COLO668 (cell line): Measurements from ENCODE around the gene ZNF316.
"Not testable (repeated sequence)": the region's sequence is repeated elsewhere in the genome, so short reads cannot be mapped to it uniquely, and the experiment has no call there.

Experiments used
- DNase-seq: peaks from one replicate; lab custom pipeline; 2025; ENCODE audit not compliant: unreplicated experiment; lab: John Stamatoyannopoulos, UW

The ZNF316 gene

DNA sequence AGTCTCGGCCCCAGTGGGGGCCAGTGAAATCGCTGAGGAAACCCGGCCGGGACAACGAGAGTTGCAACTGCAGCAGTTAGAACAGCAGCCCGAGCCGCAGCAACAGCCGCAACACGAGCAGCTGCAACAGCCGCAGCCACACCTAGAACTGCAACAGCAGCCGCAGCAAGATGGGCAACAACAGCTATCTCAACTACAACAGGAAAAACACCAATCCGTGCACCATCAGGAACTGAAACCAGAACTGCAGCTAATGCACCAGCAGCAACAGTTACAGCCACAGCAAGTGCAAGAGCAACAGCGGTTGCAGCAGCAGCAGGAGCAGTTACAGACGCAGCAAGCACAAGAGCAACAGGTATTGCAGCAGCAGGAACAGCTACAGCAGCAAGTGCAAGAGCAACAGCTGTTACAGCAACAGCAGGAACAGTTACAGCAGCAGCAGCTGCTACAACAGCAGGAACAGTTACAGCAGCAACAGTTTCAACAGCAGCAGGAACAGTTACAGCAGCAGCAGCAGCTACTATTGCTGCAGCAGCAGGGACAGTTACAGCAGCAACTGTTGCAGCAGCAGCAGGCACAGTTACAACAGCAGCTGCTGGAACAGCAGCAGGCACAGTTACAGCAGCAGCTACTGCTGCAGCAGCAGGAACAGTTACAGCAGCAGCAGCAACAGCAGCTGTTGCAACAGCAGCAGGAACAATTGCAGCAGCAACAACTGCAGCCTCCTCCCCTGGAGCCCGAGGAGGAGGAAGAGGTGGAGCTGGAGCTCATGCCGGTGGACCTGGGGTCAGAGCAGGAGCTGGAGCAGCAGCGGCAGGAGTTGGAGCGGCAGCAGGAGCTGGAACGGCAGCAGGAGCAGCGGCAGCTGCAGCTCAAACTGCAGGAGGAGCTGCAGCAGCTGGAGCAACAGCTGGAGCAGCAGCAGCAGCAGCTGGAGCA is 15.7 kb upstream of the ZNF316 start:
- DNase-seq: no peak

DNA sequence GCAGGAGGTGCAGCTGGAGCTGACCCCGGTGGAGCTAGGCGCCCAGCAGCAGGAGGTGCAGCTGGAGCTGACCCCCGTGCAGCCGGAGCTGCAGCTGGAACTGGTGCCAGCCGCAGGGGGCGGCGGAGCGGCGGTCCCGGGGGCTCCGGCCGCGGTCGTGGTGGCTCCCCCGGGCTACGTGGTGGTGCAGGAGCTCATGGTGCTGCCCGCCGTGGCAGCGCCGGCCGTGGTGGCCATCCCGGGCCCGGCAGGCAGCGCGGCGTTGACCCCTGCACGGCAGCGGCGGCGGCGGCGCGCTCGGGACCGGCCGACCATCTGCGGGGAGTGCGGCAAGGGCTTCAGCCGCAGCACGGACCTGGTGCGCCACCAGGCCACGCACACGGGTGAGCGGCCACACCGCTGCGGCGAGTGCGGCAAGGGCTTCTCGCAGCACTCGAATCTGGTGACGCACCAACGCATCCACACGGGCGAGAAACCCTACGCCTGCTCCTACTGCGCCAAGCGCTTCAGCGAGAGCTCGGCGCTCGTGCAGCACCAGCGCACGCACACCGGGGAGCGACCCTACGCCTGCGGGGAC is 14.9 kb upstream of the ZNF316 start:
- no peak for DNase-seq

DNA sequence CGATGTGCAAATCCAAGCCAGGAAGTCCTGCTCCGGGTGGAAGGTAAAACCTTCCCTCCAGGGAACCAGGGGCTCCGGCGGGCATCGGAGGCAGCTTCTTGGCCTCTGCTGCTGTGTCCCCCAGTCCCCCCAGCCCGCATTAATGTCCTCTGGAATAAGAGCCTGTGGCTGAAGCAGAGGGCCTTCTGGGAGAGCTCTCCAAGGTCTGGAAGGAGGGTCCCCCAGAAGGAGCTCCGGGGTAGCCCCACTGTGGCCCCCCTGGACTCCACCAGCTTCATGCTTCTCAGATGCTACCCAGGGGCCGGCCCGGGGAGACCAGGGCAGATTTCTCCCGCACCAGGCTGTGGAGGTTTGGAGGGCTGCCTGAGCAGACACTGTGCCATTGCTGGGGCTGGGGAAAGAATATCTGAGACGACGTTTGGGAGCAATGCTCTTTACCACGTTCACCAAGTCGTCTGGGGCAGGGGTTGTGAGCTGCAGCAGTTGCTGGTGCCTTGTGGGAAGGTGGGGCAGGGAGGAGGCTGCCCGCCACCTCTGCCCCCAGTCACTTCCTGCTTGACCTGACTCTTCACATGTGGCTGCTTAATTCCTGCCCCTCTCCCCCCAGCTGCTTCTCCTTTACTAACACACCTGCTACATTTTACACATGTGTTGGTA is 13.4 kb upstream of the ZNF316 start:
- DNase-seq: no peak

DNA sequence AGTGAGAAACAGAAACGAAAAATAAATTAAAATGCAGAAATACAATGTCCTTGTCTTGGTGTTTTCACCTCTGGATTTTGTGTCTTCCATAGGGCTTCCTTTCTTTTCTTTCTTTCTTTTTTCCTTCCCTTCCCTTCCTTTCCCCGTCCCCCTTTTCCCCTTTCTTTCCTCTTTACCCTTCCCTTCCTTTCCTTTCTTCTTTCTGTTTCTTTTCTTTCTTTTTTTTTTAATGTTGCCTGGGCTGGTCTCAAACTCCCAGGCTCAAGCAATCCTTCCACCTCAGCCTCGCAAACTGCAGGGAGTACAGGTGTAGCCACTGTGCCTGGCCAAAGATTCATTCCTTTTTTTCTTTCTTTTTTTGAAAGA is 12.9 kb upstream of the ZNF316 start:
- no peak for DNase-seq

DNA sequence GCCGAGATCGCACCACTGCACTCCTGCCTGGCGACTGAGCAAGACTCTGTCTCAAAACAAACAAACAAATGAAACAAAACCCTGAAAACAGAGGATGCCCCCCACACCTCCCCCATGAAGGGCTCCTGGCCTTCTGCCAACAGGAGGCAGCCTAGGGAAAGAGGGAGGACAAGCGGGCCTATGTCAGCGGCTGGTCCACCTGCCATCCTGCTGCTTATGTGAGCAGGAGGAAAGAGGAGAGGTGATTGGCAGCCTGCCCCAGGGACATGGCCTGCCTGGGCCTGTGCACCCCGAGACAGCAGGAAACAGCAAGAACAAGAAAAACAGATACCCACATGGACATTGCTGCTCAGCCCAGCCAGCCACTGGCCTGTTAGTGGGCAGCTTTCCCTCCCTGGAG is 9.1 kb upstream of the ZNF316 start:
- DNase-seq: peak; percentile 68

DNA sequence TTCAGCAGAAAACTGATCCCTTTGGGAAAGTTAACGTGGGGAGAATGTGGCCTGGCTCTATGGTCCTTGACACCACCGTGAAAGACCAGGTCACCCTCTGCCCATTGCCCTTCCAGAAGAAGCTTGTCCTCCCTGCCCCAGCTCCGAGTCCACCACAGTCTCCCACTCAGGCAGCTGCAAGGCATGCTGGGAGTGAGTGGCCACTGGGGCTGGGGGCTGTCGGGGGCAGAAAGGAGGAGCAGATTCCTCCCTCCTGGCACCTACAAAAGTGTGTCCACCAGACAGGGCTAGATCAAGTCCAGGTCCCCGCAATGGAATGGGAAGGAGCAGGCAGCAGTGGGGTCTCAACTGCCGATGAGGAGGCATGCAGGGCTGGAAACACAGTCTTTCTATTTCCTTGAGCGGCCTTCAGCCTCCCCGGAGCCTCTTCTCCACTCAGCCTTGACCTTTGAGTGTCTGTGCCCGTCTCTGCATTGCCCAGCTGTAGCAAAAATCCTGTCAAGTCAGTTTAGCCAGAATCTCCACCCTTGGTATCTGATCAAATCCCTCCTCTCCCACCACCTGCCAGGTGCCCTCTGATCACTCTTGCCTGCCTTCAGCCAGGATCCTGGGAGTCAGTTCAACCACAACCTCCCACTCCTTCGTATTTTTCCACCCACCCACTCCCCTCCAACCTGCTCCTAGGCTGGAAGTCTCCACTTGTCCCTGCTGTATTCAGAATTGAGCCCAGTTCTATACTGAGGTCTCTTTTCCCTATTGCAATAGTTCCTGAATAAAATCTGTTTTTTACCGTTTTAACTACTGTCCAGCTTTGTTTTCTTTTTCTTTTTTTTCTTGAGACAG is 6.9 kb upstream of the ZNF316 start:
- no peak for DNase-seq

DNA sequence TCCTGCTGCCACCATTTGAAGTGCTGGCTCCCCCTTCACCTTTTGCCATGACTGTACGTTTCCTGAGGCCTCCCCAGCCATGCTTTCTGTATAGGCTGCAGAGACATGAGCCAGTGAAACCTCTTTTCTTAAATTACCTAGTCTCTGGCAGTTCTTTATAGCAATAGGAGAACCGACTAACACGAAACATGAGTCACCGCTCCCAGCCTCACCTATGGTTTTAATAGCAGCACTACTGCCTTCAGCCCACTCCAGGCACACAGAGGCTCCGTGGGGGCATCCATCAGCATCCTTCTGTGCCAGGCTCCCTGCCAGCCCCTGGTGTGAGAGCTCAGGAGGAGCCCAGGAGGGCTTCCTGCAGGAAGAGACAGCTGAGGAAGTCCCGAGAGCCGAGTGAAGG is 5.5 kb upstream of the ZNF316 start:
- no peak for DNase-seq

DNA sequence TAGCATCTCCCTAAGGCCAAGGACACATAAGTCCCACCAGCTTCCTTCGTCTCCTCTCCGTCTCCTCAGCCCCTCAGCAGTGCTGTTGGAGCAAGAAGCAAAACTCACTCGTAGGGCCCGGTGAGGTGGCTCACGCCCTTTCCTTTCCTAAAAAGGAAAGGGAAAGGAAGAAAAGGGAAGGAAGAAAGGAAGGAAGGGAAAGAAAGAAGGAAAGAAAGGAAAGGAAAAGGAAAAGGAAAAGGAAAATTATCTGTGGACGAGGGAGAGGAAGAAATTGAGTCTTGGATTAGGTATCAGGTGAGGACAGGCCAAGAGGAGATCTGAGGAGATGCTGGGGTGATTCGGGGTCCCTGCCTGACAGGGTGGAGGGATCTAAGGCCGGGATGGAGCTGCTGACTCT is 3.1 kb upstream of the ZNF316 start:
- DNase-seq: no peak

DNA sequence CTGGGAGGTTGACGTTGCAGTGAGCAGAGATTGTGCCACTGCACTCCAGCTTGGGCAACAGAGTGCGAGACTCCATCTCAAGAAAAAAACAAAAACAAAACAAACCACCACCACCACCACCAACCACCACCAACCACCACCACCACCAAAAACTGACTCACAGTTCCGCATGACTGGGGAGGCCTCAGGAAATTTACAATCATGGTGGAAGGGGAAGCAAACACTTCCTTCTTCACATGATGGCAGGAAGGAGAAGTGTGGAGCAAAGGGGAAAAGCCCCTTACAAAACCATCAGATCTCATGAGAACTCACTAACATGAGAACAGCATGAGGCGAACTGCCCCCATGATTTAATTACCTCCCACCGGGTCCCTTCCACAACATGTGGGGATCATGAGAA is 2.1 kb upstream of the ZNF316 start:
- DNase-seq: not testable (repeated sequence)

DNA sequence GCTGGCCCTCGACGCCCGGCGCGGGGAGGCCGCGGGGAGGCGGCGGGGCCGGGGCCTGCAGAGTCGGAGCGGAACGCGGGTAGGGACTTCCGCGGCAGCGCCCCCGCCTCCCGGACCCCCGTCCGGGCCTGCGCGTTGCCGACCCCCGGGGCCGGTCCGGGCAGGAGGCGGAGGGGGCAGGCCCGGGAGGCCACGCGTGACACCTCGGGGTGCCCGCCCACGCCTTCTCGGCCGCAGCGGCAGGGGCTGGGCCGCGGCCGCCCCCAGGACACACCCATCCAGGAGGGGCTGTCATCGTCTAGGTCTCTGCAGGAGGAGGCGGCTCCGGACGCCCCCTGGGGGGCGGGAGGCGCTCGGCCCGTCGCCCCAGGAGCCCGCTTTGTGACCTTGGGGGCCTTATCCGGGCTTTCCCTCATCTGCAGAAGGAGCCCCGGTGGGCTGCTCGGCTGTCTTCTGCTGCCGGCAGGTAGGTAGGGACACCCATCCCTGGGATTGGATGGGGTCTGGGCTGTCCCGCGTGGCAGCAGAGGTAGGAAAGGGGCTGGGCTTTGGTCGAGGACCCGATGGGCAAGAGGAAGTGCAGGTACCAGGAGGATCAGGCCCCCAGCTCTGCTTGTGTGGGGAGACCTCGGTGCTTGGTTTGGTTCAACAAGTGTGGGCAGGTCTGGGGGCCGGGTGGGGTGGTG is 569 bp downstream of the ZNF316 start:
- DNase-seq: peak; percentile 64

DNA sequence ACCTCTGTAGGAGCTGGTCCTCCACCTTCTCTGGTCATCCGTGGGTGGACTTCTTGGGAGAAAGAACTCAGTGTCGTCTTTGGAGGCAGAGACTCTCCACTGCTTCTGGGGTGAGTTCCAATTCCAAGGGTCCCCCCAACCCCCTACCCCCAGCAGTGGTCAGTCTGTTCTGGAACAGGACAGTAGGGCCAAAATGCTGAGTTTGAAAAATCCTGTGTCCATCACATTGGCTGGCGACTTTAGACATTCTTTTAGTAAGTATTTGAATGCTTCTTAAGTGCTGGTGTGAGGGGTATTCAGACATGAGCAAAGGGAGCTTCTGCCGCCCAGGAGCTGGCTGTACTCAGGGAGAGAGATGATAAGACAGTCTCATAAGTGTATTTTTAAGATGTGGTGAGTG is 1.9 kb downstream of the ZNF316 start:
- no peak for DNase-seq

DNA sequence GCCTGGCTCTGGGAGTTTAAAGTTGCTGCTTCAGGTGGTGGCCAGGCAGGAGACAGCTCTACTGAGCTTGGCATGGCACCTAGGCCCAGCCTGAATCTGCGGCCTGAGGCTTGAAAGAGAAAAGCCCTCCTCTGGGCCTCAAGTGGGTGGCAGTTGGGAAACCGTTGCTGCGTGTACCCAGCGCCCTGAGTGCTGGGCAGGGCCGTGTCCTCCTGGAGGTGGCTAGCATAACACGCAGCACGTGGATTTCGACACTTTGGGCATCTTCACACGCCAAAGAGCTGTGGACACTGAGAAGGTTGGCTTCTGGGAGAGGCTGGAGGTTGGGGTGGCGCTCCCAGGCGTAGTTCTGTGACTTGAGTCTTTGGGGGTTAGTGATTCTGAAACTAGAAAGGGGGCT is 2.5 kb downstream of the ZNF316 start:
- DNase-seq: no peak

DNA sequence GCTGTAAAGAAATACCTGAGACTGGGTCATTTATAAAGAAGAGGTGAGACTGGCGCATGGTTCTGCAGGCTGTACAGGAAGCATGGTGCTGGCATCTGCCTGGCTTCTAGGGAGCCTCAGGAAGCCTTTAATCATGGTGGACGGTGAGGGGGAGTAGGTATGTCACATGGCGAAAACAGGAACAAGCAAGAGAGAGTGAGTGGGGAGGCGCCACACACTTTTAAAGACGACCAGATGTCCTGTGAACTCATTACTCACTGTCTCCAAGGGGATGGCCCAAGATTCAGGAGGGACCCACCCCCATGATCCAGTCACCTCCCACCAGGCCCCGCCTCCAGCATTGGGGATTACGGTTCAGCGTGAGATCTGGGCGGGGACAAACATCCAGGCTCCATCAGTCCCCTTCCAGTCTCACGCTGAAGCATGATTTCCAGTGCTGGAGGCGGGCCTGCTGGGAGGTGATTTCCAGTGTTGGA is 3.2 kb downstream of the ZNF316 start:
- no peak for DNase-seq

DNA sequence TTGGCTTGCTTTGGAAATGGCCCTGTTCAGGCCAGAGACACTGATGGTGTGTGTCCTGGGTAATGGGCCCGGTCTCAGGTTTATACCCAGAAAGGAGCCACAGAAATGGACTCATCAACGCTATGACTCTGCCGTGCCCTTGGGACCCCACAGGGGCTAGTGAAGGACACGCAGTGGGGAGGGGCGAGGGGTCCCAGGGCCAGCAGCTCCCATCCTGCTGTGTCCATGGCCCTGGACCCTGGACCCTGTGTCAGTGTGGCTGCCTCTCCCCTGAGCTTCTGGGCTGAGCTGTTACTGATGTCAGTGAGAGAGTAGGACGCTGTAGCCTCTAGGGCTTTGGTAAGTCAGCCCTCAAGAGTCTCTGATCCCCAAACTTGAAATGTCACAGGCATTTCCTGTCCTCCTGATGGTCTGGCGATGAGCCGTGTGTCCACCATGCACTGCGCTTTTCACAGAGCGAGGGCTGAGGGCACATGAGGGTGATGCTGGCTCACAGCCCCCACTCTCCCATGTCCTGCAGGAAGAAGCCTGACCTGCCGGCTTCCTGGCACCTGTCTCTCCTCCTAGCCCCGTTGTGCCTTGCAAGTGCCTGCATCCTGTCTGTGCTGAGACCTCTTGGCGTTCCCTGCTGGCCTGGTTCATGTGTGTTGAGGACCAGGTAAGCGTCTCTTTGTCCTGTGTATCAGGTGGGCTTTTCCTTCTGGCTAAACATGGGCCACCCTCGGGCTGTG is 4.4 kb downstream of the ZNF316 start:
- no peak for DNase-seq

DNA sequence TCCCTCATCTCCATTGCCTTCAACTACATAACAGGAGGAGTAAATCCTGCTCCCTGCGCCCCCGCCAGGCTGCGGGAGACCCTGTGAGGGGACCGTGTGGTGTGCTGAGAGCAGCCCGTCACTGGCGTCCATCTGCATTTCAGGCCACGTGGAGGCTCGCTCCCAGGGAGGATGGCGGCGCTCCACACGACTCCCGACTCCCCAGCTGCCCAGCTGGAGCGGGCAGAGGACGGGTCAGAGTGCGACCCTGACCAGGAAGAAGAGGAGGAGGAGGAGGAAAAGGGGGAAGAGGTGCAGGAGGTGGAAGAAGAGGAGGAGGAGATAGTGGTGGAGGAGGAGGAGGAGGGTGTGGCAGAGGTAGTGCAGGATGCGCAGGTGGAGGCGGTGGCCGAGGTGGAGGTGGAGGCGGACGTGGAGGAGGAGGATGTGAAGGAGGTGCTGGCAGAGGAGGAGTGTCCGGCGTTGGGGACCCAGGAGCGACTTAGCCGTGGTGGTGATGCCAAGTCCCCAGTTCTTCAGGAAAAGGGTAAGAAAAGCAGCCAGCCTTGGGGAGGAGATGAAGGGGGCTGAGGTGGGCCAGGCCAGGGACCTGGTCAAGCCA is 5.2 kb downstream of the ZNF316 start:
- no peak for DNase-seq

DNA sequence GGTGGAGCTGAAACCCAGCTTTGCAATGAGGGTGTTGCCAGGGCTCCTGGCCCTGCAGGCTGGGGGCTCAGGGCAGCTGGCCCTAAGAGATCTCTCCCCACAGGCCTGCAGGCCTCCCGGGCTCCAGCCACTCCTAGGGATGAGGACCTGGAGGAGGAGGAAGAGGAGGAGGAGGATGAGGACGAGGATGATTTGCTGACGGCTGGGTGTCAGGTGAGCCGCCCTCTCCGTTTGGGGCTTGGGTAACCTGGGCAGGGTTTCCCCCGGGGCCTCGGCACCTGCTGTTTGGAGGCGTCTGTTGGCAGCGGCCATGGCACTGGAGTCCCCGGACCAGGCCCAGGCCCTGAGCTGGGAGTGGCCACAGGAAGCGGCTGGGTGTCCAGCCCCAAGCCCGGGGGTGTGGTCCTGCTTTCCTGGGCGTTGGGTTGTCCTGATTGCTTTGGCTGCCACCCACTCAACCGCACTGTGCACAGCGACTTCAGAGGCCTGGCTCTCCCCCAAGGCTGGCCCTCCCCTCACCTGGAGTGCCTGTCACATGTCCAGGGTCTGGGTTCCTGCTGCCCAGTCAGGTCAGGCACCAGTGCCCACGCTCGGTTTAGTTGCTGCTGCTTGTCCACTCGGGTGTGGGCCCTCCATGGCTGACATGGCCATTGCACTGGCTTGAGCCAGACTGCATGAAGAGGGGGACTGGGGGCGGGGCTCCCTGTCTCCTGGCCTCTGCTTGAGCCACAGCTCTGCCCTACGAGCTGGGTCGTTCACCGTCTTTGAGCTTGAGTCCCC is 5.9 kb downstream of the ZNF316 start:
- no peak for DNase-seq

DNA sequence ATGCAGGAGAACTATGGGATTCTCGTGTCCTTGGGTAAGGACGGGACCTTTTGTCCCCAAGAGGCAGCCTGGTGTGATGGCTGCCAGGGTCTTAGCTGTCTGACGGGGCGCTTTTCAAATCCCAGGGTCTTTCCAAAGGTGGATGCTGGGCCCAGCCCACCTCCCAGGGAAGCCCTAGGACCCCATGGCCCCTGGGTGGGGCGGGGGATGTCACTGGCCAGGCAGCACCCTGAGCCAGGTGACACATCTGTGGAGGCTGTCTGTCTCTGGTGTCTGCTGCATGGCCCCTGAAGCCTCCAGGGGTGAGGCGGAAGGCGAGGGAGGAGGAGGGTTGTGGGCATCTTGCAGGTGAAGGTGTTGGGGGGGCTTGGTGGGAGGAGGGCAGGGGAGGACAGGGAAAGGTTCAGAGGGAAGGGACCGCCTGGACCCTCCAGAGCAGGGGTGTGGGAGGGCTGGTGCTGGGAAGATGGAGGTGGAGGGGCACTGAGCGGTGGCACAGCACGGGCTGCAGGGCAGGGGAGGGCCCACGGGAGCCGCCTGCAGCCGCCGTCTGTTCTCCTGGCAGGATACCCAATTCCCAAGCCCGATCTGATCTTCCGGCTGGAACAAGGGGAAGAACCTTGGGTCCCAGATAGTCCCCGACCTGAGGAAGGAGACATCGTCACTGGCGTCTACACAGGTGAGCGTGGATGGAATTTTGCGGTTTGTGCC is 7.0 kb downstream of the ZNF316 start:
- no peak for DNase-seq

DNA sequence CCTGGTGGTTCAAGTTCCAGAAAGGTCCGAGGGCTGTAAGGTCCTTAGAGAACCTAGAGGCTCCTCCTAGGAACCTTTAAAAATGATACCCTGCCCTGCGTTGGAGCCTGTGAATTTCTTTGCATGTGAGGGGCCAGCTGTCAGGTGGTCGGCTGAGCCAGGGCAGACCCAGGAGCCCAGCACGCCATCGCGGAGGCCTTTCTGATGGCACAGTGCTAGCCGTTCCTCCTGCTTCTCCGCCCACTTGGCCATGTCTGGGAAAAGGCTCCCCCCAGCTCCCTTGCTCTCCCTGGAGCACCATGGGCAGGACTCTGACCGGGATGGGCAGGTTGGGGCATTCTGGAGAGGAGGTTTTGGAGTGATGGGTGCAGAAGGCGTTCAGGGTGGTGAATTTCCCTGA is 7.6 kb downstream of the ZNF316 start:
- no peak for DNase-seq
